ENCODE results near the gene ANTXR1.
"Not testable (repeated sequence)": the region's sequence is repeated elsewhere in the genome, so short reads cannot be mapped to it uniquely, and the experiment has no call there.

ANTXR1 gene

GRCh38 chr2:69167469-69167822, 154.5 kb downstream of the ANTXR1 start:
- no peak for DNase-seq

- no peak for DNase-seq
Measured at GRCh38 chr2:69168144-69168813, 155.3 kb downstream of the ANTXR1 start.

- no peak for DNase-seq
Measured at GRCh38 chr2:69168950-69169654, 156.1 kb downstream of the ANTXR1 start.

GRCh38 chr2:69169655-69170389, 156.8 kb downstream of the ANTXR1 start:
- no peak for DNase-seq

- DNase-seq = no peak
Measured at GRCh38 chr2:69170661-69171060, 157.7 kb downstream of the ANTXR1 start.

- no peak for DNase-seq
Measured at GRCh38 chr2:69171116-69171896, 158.3 kb downstream of the ANTXR1 start.

- no peak for DNase-seq
Measured at GRCh38 chr2:69171897-69172525, 159.0 kb downstream of the ANTXR1 start.

GRCh38 chr2:69173706-69174105, 160.7 kb downstream of the ANTXR1 start:
- DNase-seq = no peak

- not testable (repeated sequence) for DNase-seq
Measured at GRCh38 chr2:69174211-69174610, 161.2 kb downstream of the ANTXR1 start.

- DNase-seq = no peak
Measured at GRCh38 chr2:69175790-69176715, 163.1 kb downstream of the ANTXR1 start.

GRCh38 chr2:69177063-69177771, 164.2 kb downstream of the ANTXR1 start:
- DNase-seq = no peak

GRCh38 chr2:69177785-69178636, 165.0 kb downstream of the ANTXR1 start:
- DNase-seq = no peak

- no peak for DNase-seq
Measured at GRCh38 chr2:69178756-69179155, 165.8 kb downstream of the ANTXR1 start.

- DNase-seq = no peak
Measured at GRCh38 chr2:69180227-69180626, 167.2 kb downstream of the ANTXR1 start.

GRCh38 chr2:69180974-69181373, 168.0 kb downstream of the ANTXR1 start:
- DNase-seq = no peak

- DNase-seq = no peak
Measured at GRCh38 chr2:69181806-69182427, 168.9 kb downstream of the ANTXR1 start.

GRCh38 chr2:69183659-69184058, 170.7 kb downstream of the ANTXR1 start:
- DNase-seq = no peak

- DNase-seq = no peak
Measured at GRCh38 chr2:69184224-69184623, 171.2 kb downstream of the ANTXR1 start.

GRCh38 chr2:69185807-69186206, 172.8 kb downstream of the ANTXR1 start:
- no peak for DNase-seq
